NB4 (cell line): ENCODE results near the gene PARM1.

Source experiments
- POLR2A ChIP-seq: IDR thresholded peaks from 2 replicates; pipeline ENCODE4 v1.6.1; 2011; ENCODE audit warnings: mild to moderate bottlenecking; ENCODE audit not compliant: insufficient read length; ENCODE audit errors: extremely low read depth
- TF ChIP-seq, protein P1 (sequence below): IDR thresholded peaks from one replicate; pipeline ENCODE4 v1.5.1; 2012; ENCODE audit warnings: low read depth, low read length
- TF ChIP-seq, protein P2 (sequence below): IDR thresholded peaks from 2 replicates; pipeline ENCODE4 v1.6.1; 2011; ENCODE audit warnings: low read depth, low read length

GRCh38 chr4:74930162-74930561 lies 2.8 kb upstream of the PARM1 start:
- TF ChIP-seq POLR2A: no peak
- TF ChIP-seq, protein P1, sequence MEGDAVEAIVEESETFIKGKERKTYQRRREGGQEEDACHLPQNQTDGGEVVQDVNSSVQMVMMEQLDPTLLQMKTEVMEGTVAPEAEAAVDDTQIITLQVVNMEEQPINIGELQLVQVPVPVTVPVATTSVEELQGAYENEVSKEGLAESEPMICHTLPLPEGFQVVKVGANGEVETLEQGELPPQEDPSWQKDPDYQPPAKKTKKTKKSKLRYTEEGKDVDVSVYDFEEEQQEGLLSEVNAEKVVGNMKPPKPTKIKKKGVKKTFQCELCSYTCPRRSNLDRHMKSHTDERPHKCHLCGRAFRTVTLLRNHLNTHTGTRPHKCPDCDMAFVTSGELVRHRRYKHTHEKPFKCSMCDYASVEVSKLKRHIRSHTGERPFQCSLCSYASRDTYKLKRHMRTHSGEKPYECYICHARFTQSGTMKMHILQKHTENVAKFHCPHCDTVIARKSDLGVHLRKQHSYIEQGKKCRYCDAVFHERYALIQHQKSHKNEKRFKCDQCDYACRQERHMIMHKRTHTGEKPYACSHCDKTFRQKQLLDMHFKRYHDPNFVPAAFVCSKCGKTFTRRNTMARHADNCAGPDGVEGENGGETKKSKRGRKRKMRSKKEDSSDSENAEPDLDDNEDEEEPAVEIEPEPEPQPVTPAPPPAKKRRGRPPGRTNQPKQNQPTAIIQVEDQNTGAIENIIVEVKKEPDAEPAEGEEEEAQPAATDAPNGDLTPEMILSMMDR: no peak
- TF ChIP-seq, protein P2, sequence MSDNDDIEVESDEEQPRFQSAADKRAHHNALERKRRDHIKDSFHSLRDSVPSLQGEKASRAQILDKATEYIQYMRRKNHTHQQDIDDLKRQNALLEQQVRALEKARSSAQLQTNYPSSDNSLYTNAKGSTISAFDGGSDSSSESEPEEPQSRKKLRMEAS: no peak
